Gastrocnemius medialis (tissue), 4 donors: ENCODE measurements around the gene B3GNT7. TPM values are rescaled to one million over a fixed set of nuclear protein-coding genes. Genes with fewer than 3 reads are reported as not detected.
"Not testable (repeated sequence)": the region's sequence is repeated elsewhere in the genome, so short reads cannot be mapped to it uniquely, and the experiment has no call there.

ENCODE experiments used
- ATAC-seq, 2 donors: fragments of 150-250 bp; one replicate each; pipeline ENCODE4 v1.9.1; 2016
- DNase-seq, 2 donors: peaks; one replicate each; pipeline ENCODE4 v3.0.0-alpha.2; 2019
- H3K27ac ChIP-seq, 4 donors: fragments of 200-600 bp; sonication (generic); 1 replicate in 1 of 4; 2 replicates in 3 of 4; pipeline ENCODE4 v1.5.1; 2016 to 2018; ENCODE audit warnings: mild to moderate bottlenecking in 2 of 4, moderate library complexity in 1 of 4
- H3K27me3 ChIP-seq, 3 donors: fragments of 200-600 bp; sonication (generic) in 2 of 3; 1 replicate in 1 of 3; 2 replicates in 2 of 3; pipeline versions ENCODE4 v1.5.1 to v1.6.0; 2016 to 2019; ENCODE audit warnings: mild to moderate bottlenecking in 1 of 3, moderate library complexity in 1 of 3
- H3K36me3 ChIP-seq, 2 donors: fragments of 200-600 bp; sonication (generic) in 1 of 2; one replicate each; pipeline ENCODE4 v1.5.1; 2017 to 2018
- H3K4me1 ChIP-seq, 2 donors: fragments of 200-600 bp; sonication (generic) in 1 of 2; one replicate each; pipeline ENCODE4 v1.5.1; 2016 to 2017; ENCODE audit warnings: mild to moderate bottlenecking in 2 of 2
- H3K4me3 ChIP-seq, 4 donors: fragments of 200-600 bp; sonication (generic) in 3 of 4; 1 replicate in 1 of 4; 2 replicates in 3 of 4; pipeline ENCODE4 v1.5.1; 2016 to 2019; ENCODE audit warnings: mild to moderate bottlenecking in 2 of 4
- H3K9me3 ChIP-seq, 3 donors: fragments of 200-600 bp; sonication (generic) in 2 of 3; 1 replicate in 1 of 3; 2 replicates in 2 of 3; pipeline ENCODE4 v1.5.1; 2016 to 2019
- CTCF ChIP-seq, 5 experiments: fragments of 450-650 bp in 3 of 5; fragments of 200-600 bp in 2 of 5; sonication (generic) in 2 of 5; IDR thresholded peaks in 4 of 5; conservative IDR thresholded peaks in 1 of 5; 1 replicate in 4 of 5; 2 replicates in 1 of 5; pipeline ENCODE4 v1.5.1; 2016 to 2019; ENCODE audit warnings: antibody characterized with exemption in 5 of 5, mild to moderate bottlenecking in 3 of 5, moderate library complexity in 3 of 5
- POLR2A ChIP-seq, 2 donors: fragments of 450-650 bp; IDR thresholded peaks; one replicate each; pipeline ENCODE4 v1.6.1; 2017; ENCODE audit warnings: antibody characterized with exemption in 2 of 2, mild to moderate bottlenecking in 2 of 2, moderate library complexity in 2 of 2
- in situ Hi-C, 4 donors: fragments of 200-750 bp; cut with MboI; loops; one replicate each; pipeline versions ENCODE4 v1.15.0 to v1.8.0; 2017; ENCODE audit warnings: low sequenced_read_pairs in 4 of 4
- intact Hi-C: fragments of 100-400 bp; cut with DNase I; formaldehyde crosslinking; loops from one replicate; pipeline ENCODE4 v1.15.1; 2023; ENCODE audit warnings: low total_unique reads
- total RNA-seq, 4 donors: library from RNA; depleted of rRNA; stranded (reverse); fragments of >200 nt; gene quantifications; one replicate each; pipeline versions ENCODE4 v1.1.0 to v1.2.3, GENCODE V29; 2016

Gene B3GNT7
- total RNA-seq, 4 donors from 2014 or later: 0.10 to 0.60 (median 0.44) TPM

GRCh38 chr2:231405601-231406367 is 10.3 kb downstream of the B3GNT7 start:
- H3K36me3 ChIP-seq, DNase-seq, H3K9me3 ChIP-seq, H3K4me3 ChIP-seq, intact Hi-C loops, H3K27me3 ChIP-seq, ATAC-seq, H3K4me1 ChIP-seq, H3K27ac ChIP-seq: not testable (repeated sequence)
- in situ Hi-C loops: loop anchor here in 2 of 4 donors (25.0 kb wide), 2 partner anchors 168 to 293 kb away; no protein-coding TSS in a partner anchor
- peak in 4 of 5 experiments; percentile 13 to 38 (median 38) for TF ChIP-seq CTCF (IDR thresholded peaks at IDR 0.05 in 4 of 5, conservative IDR thresholded peaks at IDR 0.05 in 1 of 5)

DNA sequence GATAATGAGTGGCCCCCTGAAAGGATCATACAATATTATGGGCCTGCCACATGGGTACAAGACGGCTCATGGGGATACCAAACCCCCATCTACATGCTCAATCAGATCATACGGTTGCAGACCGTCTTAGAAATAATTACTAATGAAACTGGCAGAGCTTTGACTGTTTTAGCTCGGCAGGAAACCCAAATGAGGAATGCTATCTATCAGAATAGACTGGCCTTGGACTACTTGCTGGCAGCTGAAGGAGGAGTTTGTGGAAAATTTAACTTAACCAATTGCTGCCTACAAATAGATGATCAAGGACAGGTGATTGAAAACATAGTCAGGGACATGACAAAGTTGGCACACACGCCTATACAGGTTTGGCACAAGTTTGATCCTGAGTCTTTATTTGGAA is 12.2 kb downstream of the B3GNT7 start:
- H3K36me3 ChIP-seq, intact Hi-C loops, H3K9me3 ChIP-seq, H3K4me1 ChIP-seq, ATAC-seq, H3K4me3 ChIP-seq, H3K27me3 ChIP-seq, H3K27ac ChIP-seq, DNase-seq: not testable (repeated sequence)
- in situ Hi-C loops: loop anchor here in 2 of 4 donors (25.0 kb wide), 2 partner anchors 170 to 295 kb away; no protein-coding TSS in a partner anchor

- H3K4me1 ChIP-seq, H3K36me3 ChIP-seq, DNase-seq, ATAC-seq, H3K27ac ChIP-seq, H3K27me3 ChIP-seq, intact Hi-C loops, H3K9me3 ChIP-seq, H3K4me3 ChIP-seq: not testable (repeated sequence)
- in situ Hi-C loops: loop anchor here in 2 of 4 donors (25.0 kb wide), 2 partner anchors 171 to 296 kb away; no protein-coding TSS in a partner anchor
Observed at GRCh38 chr2:231408304-231408703, 12.8 kb downstream of the B3GNT7 start.

DNA sequence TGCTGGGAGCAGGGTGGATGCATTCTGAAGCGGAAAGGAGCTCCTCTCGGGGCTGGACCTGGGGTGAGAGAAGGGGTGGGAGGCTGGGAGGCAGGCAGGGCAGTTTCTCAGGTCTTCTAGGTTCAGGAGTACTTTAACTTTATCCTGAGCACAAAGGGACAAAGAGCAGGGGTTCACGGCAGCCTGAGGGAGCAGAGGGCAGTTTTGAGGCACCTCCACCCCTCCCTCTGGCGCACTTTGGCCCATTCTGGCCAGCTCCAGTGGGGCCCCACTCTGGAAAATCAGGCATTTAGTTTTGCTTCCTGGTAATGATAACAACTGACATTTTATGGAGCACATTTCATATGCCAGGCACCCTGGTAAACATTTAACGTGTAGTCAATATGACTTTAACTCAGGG is 14.3 kb downstream of the B3GNT7 start:
- Histone ChIP-seq H3K27ac (no peak overlapping the region), H3K27me3 (no peaks in the 10 kb centered on the region), H3K4me1 (peaks cover 0 to 5% of the 10 kb centered on the region in 2 donors), H3K9me3 (no peaks in the 10 kb centered on the region), H3K36me3 (no peaks in the 10 kb centered on the region), H3K4me3 (no peak overlapping the region)
- in situ Hi-C loops (loop anchor here in 3 of 4 donors (5.0 to 25.0 kb wide), 4 partner anchors 172 to 305 kb away; no protein-coding TSS in a partner anchor), intact Hi-C loops (loop anchor here (10.0 kb wide), 1 partner anchor 115 kb away; no protein-coding TSS in a partner anchor)
- TF ChIP-seq CTCF (IDR thresholded peaks at IDR 0.05 in 4 of 5, conservative IDR thresholded peaks at IDR 0.05 in 1 of 5): no peak
- TF ChIP-seq POLR2A (IDR thresholded peaks at IDR 0.05): no peak
- no peak for ATAC-seq
- no peak for DNase-seq

DNA sequence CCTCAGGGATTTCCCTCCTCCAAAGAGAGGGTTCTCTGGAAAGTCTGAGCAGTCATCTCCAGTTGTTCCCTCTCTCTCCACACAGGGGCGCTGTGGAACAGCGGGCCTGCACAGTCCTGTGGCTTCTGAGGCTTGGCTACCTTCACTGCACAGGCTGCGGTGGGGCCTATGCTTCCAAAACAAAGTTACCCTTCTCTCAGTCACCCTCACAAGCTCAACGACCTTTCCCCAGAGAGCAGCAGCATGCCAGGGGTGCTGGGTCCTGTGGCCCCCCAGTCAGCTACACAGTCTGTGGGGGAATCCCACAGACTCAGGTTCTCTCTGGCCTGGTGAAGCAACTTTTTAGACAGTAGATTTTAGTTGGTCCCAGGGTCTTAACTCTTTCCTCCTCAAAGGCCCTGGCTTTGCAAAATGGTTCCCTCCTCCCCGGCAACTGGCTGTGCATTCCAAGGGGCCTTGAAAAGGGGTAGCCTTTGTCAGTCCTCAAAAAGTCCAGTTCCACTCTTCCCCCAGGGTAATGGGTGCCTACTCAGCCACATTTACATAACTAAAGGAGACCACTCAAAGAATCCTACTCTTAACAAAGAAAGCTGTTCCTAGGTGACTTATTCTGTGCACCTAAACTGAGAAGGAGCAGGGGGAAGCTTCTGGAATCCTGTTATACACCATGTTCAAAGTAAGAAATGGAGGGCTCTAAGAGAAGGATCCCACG is 14.9 kb downstream of the B3GNT7 start:
- in situ Hi-C loops: loop anchor here in 3 of 4 donors (5.0 to 25.0 kb wide), 4 partner anchors 173 to 306 kb away; no protein-coding TSS in a partner anchor
- no peak for DNase-seq
- ATAC-seq: no peak

More for the DNA sequence above, 14.9 kb downstream of the B3GNT7 start:
- intact Hi-C loops: loop anchor here (10.0 kb wide), 1 partner anchor 116 kb away; no protein-coding TSS in a partner anchor
- H3K4me3 ChIP-seq: no peak overlapping the region
- H3K9me3 ChIP-seq: no peaks in the 10 kb centered on the region
- TF ChIP-seq POLR2A (IDR thresholded peaks at IDR 0.05) (no peak), CTCF (IDR thresholded peaks at IDR 0.05 in 4 of 5, conservative IDR thresholded peaks at IDR 0.05 in 1 of 5) (no peak)
- H3K4me1 ChIP-seq: peaks cover 0 to 5% of the 10 kb centered on the region in 2 donors
- no peaks in the 10 kb centered on the region for H3K36me3 ChIP-seq
- H3K27ac ChIP-seq: no peak overlapping the region
- H3K27me3 ChIP-seq: peaks cover 0 to 5% (median 0%) of the 10 kb centered on the region in 3 donors
